ENCODE measurements around the gene PGPEP1.
A peak's percentile ranks its signal among the peaks of the same experiment; 100 is the strongest.

PGPEP1 gene

GRCh38 chr19:18340190-18340989 lies at the start of gene PGPEP1:
Gene PGPEP1, plus strand, starts transcription at chr19:18340598. Its CDS starts 84 bp downstream, at chr19:18340682.
- DNase-seq (ENCODE audit: low read depth in 2 of 2): peak; percentile 30 to 74

- DNase-seq (ENCODE audit: low read depth in 2 of 2): no peak
Observed at GRCh38 chr19:18291019-18291524, 49.3 kb upstream of the PGPEP1 start.

- DNase-seq (ENCODE audit: low read depth in 2 of 2): peak; percentile 82 to 91
Observed at GRCh38 chr19:18291590-18292461, 48.6 kb upstream of the PGPEP1 start.

GRCh38 chr19:18292462-18292809 lies 48.0 kb upstream of the PGPEP1 start:
- DNase-seq (ENCODE audit: low read depth in 2 of 2): no peak

- peak in 1 of 2 donors; percentile 52 for DNase-seq (ENCODE audit: low read depth in 2 of 2)
Observed at GRCh38 chr19:18292810-18293641, 47.4 kb upstream of the PGPEP1 start.

GRCh38 chr19:18293642-18294466 lies 46.5 kb upstream of the PGPEP1 start:
- no peak for DNase-seq (ENCODE audit: low read depth in 2 of 2)

GRCh38 chr19:18294467-18294864 lies 45.9 kb upstream of the PGPEP1 start:
- DNase-seq (ENCODE audit: low read depth in 2 of 2): peak; percentile 84 to 92

GRCh38 chr19:18295034-18295451 lies 45.4 kb upstream of the PGPEP1 start:
- DNase-seq (ENCODE audit: low read depth in 2 of 2): no peak

GRCh38 chr19:18297308-18297707 lies 43.1 kb upstream of the PGPEP1 start:
- DNase-seq (ENCODE audit: low read depth in 2 of 2): no peak

GRCh38 chr19:18298601-18299000 lies 41.8 kb upstream of the PGPEP1 start:
- no peak for DNase-seq (ENCODE audit: low read depth in 2 of 2)

- no peak for DNase-seq (ENCODE audit: low read depth in 2 of 2)
Observed at GRCh38 chr19:18299654-18300053, 40.7 kb upstream of the PGPEP1 start.

GRCh38 chr19:18300930-18301717 lies 39.3 kb upstream of the PGPEP1 start:
- no peak for DNase-seq (ENCODE audit: low read depth in 2 of 2)

- DNase-seq (ENCODE audit: low read depth in 2 of 2): no peak
Observed at GRCh38 chr19:18301718-18302111, 38.7 kb upstream of the PGPEP1 start.

GRCh38 chr19:18304208-18304457 lies 36.3 kb upstream of the PGPEP1 start:
- DNase-seq (ENCODE audit: low read depth in 2 of 2): no peak

GRCh38 chr19:18304458-18305310 lies 35.7 kb upstream of the PGPEP1 start:
- peak; percentile 73 to 83 for DNase-seq (ENCODE audit: low read depth in 2 of 2)

GRCh38 chr19:18306209-18306887 lies 34.0 kb upstream of the PGPEP1 start:
- DNase-seq (ENCODE audit: low read depth in 2 of 2): no peak

- no peak for DNase-seq (ENCODE audit: low read depth in 2 of 2)
Observed at GRCh38 chr19:18306888-18307260, 33.5 kb upstream of the PGPEP1 start.

- no peak for DNase-seq (ENCODE audit: low read depth in 2 of 2)
Observed at GRCh38 chr19:18307271-18307681, 33.1 kb upstream of the PGPEP1 start.

All from stimulated activated CD4-positive, alpha-beta T cell treated with anti-CD3 and anti-CD28 coated beads, Interleukin-15, amount 100 ng/mL, for 48 hours (primary cell).